Measurements from ENCODE around the gene MGLL. TPM values are rescaled to one million over a fixed set of nuclear protein-coding genes. Genes with fewer than 3 reads are reported as not detected.

MGLL gene
- total RNA-seq, 1 experiment from 2014 or later: 31.2 TPM

DNA sequence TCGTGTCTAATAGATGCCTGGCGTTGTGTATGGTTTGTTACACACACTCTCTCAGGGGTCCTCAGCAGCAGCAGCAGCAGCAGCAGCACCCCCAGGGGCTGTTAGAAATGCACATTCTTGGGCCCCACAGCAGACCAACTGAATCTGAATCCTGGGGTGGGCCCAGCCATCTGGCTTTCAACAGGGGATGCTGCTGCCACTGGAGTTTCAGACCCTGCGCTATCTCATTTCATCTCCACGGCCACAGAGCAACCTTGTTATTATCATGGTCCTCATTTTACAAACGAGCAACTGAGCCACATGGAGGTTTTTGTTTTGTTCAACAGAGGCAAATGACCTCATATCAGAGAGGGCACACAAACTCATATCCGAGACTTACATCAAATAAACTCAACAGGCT lies 47.7 kb downstream of the MGLL start:
- DNase-seq (ENCODE audit: low spot score): no peak

DNA sequence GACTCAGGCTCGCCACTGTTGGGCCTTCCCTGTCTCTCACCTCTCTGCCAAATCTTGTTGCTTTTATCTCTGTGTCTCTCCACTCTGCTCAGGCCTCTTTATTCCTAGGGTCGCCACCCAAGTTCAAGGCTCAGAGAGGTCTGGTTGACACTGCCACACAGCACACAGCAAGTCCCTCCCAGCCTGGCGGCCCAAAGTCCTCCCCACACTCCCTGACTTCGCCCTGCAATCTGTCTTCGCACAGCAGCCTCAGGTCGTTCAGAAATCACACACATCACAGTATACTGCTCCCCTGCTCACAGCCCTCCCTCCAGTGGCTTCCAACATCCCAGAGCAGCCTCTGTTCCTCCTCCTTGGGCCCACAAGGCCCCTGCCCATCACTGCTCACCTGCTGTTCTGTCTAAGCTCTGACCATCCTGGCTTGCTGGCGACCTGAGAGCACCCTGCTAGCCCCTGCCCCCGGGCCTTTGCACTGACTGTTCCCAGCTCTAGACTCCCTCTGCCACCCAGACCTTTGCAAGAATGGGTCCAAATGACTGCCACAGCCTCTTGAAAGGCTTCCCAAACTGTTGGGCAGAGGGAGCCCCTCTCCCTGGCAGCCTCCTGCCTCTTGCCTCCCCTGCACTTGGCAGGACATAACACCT lies 48.4 kb downstream of the MGLL start:
- no peak for DNase-seq (ENCODE audit: low spot score)

DNA sequence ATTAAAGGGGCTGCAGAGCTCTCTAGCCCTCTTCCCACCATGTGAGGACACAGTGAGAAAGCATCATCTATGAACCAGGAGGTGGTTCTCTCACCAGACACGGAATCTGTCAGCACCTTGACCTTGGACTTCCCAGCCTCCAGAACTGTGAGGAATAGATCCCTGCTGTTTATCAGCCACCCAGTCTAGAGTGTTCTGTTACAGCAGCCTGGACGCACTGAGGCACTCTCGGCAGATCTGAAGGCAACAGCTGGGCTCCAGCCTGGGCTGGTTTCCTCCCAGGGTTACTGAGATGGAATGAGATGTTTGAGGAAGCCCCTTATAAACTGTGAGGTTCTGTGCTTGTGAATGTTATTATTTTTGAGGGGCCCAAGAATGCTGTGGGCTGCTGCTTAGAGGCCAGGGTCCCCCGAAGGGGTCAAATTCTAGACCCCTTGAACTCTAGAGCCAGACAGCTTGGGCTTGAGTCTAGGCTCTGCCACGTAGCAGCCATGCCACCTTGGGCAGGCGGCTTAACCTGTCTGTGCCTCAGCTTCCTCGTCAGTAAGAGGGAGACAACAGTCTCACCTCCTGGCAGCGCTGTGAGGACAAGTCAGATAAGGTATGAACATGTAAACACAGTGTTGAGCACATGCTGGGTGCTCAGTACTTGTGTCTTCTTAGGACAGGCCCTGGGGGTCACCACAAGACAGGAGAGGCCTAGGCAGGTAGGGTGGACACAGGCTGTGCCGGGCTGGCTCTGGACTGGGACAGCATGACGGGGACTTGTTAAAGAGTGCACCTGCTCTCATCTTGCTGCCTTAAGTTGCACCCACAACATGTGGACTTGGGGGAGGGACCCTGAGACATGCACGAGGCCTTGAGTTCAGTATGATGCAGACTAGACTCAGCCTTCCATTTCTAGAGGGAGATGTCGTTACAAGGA lies 49.2 kb downstream of the MGLL start:
- no peak for DNase-seq (ENCODE audit: low spot score)

DNA sequence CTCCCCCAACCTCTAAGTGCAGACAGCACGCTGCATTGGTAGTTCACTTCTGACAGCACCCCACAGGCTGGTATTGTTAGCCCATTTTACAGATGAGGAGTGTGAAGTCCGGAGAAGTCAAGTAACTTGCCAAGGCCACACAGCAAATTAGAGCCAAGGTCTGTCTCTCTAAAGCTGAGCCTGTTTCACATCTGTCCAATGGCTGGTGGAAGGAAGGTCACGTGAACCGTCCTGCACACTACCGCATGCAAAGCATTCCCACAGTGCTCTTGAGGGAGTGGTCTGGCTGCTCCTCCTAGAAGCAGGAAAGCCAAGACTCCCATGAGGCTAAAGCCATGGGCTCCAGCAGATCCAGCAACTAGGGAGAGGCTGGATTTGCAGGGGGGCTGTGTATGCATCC lies 50.0 kb downstream of the MGLL start:
- no peak for DNase-seq (ENCODE audit: low spot score)

DNA sequence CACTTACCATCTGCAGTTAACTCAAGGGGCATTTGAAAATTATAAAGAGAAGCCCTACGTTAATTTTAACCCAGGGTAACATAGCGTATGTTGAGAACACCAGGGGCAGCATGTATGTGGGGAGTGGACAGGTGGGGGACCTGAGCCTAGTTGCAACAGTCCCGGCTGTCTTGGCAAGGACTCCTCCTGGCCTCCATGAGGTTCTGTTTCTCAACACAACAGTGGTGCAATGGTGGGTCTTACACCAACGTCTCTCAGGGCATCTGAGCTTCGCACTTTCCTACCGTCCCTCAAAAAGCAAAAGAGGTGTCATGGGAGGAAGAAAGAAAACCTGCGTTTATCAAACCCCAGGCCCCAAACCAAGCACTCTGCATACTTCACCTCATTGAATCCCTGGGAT lies 50.6 kb downstream of the MGLL start:
- no peak for DNase-seq (ENCODE audit: low spot score)

DNA sequence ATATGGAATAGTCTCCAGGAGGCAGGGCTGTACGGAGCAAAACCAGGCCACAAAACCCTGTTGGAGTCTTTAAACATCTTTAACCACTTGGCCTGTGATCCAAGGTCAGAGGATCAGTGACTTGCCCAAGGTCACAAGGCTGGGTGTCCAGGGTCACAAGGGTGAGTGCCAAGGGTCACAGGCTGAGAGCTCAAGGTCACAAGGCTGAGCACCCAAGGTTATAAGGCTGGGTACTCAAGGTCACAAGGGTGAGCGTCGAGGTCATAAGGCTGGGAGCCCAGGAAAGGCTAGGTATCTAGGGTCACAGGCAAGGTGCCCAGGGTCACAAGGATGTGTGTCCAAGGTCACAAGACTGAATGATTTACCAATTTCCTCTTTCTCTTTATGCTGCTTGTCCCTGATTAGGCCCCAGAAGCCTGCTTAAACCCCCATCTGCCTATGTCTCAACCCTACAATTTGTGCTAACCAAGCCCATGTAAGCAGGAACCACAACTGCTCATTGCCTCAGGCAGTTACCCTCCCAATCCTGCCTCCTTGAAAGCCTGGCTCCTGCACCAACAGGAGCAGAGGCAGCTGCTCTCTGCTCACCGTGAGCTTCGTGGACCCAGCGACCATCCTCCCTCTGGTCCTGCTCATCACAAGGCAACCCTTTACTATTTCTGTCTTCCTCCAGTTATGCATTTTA lies 51.5 kb downstream of the MGLL start:
- no peak for DNase-seq (ENCODE audit: low spot score)

DNA sequence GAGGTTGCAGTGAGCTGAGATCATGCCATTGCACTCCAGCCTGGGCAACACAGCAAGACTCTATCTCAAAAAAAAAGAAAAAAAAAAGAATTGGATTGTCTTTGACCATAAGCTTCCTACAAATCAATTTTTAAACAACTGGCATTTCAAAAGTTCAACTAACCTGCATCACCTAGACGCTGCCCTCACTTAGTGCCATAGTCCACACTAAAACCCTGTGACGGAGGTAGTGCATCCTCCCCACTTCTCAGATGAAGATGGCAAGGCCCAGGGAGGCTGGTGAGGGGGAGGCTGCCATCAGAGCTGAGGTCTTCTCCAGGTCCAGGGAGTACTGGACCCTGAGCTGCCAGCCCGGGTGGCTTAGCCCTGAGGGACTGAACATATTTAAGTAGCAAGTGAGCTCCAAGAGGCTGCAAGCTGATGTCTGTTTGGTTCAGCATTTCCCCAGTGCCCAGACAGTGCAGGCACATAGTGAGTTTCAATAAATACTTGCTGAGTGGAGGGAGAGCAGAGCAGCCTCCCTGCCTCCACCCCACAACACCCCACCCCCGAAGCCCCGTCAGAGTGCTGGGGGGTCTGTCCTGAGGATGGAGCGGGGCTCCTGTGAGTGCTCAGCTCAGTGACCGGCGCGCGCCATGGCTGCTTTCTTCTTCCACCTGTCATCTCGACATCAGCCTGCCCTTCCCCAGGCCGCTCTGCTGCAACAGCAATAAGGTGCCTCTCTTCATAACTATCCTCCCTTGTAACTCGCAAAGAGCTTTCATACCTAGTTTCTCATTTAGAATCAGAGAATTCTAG lies 52.8 kb downstream of the MGLL start:
- DNase-seq (ENCODE audit: low spot score): no peak

DNA sequence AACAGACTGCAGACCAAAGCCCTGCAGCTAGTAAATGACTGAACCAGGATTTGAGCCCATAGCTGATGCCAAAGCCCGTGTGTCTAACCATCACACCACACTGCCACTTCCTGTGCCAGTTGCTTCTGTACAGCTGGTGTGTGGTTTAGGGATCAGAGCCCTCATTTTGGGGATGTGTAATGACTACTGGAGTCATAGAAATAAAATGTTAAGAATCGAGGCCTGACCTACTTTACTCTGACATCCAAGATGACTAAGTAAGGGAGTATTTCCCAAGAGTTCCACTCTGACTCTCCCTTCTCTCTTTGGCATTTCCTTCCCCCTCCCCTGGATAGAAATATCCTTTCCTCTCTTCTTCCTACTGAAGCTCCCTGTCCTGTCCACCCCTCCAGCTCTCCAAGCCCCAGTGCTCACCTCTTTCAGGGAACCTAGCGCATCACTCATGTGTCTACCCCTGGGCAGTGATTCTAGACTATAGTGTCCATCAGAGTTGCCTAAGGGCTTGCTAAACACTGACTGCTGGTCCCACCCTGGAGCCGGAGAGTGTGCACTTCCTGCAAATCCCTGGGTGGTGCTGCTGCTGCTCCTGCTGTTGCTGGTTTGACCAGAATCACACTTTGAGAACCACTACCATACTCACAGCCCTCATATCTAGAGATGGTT lies 53.8 kb downstream of the MGLL start:
- DNase-seq (ENCODE audit: low spot score): peak; percentile 98

DNA sequence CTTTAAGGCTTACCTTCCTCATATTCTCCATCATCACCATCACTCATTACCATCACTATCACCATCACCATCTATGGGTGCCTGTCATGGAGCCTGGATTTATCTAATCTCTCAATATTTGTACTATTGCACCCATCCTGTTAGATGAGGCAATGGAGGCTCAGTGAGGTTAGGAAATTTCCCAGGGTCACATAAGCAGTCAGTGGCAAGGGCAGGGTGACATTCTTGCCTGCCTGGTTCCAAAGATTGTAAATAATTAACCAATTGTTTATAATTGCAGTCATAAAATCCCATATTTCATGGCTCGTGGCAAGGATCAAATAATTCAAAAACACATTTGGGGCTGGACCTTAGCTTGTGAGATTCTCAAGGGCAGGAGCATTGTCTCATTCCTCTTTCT lies 55.2 kb downstream of the MGLL start:
- no peak for DNase-seq (ENCODE audit: low spot score)

DNA sequence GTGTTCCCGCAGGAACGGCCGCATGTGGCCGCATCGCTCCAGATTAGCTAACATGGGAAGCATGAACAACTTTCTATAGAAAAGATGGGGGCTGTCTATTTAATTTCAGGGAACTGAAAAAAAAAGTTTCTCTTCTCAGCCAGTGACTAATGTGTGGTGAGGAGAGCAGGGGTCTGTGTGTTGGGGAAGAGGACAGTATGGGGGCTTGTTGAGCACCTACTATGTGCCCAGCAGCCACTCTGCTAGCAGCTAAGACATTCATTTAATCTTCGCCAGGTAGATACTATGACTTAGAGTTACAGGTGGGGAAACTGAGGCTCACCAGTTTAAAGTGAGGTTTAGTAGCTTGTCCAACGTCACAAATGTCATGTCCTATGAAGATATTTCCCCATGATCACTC lies 56.6 kb downstream of the MGLL start:
- DNase-seq (ENCODE audit: low spot score): no peak

DNA sequence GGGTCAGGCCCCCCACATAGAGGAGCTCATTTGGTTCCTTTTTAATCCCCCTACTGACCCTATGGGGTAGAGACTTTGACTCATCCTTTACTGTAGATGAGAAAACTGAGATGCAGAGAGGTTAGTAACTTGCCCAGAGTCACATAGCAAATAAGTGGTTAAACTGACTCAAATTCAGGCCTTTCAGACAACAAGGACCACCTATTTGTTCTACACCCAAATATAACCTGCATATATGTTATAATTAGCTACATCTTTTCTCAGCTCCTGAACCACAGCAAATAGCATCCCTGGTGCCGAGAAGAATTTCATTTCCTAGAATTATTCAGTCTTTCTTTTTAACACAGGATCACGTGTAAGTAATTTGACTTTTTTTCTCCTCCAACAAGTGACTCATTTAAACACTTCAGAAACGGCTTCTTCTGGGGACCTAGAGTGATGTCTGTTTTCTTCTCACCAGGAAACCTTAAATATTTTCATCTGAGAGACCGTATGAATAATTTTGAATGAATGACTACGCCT lies 57.4 kb downstream of the MGLL start:
- DNase-seq (ENCODE audit: low spot score): peak; percentile 66

DNA sequence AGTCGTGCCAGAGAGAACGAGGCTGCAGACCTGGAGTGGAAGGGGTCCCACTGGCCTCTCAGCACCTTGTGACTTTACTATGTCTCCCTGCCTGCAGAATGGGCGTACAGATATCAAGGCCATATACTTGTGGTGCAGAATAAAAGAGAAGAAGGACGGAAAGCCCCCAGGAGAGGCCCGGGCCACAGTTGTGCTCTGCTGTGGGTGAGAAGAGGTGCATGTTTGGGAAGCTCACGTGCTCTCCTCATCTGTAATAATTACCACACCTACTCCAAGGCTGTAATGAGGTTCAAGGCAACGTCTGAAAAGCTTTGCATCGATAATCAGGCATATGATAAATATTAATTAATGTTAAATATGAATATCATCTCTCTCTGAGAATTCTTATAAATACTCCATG lies 58.0 kb downstream of the MGLL start:
- no peak for DNase-seq (ENCODE audit: low spot score)

DNA sequence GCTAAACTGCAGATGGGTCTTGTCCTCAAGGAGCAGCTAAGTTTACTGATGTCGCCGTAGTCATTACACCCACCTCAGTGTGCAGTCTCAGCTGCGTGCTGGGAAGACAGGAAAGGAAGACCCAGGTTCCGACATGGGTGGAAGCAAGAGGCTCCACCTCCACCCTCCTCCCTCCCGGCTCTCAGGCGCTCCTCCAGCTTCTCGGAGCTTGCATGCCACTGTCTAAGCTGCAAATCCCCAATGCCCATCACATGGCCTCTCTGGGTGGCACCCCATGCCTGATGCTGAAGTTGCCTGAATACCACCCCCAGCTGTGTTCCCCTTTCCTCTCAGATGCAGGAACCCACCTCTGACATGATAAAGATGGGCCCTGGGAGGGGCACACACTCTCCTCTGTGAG lies 58.5 kb downstream of the MGLL start:
- DNase-seq (ENCODE audit: low spot score): no peak

DNA sequence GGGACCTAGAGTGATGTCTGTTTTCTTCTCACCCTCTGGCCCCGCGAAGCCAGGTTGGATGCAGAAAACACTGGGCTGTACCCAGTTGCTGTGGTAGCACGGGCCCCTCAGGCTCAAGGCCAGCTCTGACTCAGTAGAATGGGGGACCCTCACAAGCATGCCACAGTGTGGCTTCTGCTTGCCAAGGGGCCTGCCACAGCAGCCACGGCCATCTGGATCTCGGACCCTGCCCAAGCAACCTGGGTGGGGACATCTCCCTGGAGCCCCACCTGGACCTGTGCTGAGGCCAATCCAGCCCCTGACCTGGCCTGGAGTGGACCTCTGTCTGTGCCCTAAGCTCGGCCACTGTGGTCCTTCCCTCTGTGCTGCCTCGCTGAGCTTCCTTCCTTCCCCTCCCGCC lies 59.0 kb downstream of the MGLL start:
- no peak for DNase-seq (ENCODE audit: low spot score)

DNA sequence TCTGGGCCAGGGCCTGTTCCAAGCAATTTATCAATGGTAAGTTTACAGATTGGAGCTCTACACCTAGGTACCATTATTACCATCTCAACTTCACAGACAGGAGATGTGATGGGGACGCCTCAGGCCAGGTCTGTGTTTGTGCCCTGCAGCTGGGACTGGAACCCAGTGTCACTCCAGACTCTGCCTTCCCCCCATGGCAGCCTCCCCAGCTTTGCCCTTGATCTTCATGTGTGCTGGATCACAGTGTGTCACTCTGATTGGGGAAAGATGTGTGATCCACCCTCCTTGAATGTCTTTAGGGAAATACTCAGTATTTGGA lies 59.6 kb downstream of the MGLL start:
- no peak for DNase-seq (ENCODE audit: low spot score)

DNA sequence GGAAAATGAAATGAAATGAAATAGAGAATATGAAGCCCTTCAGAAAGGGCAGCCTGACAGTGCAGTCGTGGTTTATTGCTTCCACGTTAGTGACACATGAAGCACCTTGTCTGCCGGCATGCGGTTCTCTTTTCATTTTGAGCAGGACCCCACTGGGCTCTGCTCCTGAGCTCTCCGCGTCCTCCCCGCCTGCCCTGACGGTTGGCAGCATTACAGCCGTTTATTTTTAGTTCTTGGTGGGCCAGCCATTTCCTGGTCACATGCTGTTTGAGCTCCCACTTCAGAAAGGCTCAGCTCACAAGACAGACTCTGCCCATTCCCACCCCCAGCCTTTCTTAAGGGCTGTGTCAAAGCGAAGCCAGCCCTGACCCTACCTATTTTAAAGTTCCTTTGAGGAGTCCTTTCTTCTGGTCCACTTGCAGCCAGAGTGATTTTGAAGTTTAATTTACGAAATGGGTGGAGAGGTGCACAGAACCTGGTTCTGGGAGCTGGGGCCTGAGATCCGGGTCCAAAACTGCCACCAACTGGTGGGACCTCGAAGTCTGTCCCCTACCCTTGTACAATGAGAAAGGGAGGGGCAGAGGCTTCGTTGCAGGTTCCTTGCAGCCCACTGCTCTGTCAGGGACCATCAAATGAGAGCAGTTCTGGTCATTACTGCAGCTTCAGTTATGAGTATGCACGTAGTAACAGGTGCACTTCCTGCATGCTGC lies 60.1 kb downstream of the MGLL start:
- no peak for DNase-seq (ENCODE audit: low spot score)

DNA sequence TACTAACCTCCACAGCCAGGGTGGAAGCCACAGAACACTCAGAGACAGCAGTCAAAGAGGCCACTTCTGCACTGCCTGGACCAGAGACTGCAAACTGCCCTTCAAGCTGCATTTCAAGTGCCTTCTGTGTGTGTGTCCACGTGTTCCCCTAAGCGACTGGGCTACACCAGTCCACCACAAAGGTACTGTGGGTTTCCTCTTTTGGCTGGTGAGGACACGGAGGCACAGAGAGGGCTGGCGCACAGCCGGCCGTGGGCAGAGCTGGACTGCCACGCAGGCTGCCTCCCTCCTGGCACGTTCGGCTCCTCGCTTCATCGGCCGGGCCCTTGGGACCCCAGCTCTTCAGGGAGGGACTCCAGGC lies 60.9 kb downstream of the MGLL start:
- no peak for DNase-seq (ENCODE audit: low spot score)

DNA sequence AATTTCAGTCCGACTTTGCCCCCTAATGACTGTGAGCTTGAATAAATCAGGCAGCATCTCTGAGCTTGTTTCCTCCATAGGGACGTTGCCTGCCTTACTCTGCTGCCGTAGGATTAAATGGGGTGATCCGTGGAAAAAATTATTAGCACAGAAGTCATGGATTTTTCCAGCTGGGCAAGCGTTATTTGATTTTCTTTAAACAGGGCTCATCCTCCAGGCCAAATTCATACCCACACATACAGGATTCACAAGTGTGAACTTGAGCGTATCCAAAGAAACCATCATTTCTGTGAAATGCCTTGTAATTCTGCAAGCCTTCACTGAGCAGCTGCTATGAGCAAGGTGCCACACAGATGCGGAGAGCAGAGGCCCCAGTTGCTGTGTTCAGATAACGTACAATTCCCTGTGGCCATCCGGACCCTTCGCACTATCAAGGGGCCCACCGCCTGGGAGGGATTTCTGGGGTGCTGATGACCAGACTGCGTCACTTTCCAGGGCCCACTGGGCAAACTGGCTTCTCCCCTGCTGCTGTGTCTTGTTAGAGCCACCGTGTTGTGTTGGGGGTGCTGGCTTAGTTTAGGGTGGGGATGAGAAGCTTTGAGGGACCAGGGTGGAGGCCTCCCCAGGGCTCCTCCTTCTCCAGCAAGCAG lies 61.4 kb downstream of the MGLL start:
- DNase-seq (ENCODE audit: low spot score): no peak

DNA sequence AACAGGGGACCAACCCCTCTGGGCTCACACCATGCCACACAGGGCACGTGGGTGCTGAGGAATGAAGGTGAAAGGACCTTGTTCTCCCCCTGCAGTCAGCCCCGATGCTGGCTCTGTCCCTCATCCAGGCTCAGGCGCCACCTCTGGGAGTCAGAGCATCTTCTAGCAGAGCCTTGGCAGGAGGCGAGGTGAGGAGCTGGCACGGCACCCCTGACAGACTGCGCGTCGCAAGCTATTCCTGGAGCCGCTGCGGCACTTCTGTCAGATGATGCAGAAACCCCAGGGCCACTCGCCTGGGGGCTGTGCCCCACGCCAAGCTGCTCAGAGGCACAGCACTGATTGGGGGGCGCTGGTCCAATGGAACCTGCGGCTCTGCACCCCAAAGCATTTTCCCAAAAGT lies 62.0 kb downstream of the MGLL start:
- no peak for DNase-seq (ENCODE audit: low spot score)

DNA sequence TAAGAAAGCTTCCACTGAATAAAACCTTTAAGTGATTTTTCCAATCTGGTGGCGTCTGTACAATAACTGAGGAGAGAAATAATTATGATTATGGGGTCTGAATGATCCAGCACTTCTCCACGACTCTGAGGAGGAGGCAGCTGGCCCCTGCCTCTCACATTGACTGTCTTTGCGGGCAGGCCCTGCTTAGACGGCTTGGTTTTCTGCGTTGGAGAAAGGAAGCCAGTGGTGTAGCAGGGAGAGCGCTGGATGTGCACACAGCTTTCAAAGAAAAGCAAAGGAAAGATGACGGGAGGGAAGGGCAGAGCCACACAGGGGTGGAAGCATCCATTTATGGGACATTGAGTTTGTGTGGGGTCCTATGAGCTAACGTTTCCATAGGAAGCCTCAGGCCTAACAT lies 62.5 kb downstream of the MGLL start:
- DNase-seq (ENCODE audit: low spot score): no peak
